ELF-1 (cell line): ENCODE results near the gene ANP32B.
"Not testable (repeated sequence)": the region's sequence is repeated elsewhere in the genome, so short reads cannot be mapped to it uniquely, and the experiment has no call there.

Source experiments
- DNase-seq: peaks from one replicate; pipeline ENCODE4 v3.0.0-alpha.2; 2016; ENCODE audit warnings: low read depth, low spot score

Gene ANP32B

GRCh38 chr9:97963232-97963631 lies 19.9 kb upstream of the ANP32B start:
- DNase-seq, result no peak

DNA sequence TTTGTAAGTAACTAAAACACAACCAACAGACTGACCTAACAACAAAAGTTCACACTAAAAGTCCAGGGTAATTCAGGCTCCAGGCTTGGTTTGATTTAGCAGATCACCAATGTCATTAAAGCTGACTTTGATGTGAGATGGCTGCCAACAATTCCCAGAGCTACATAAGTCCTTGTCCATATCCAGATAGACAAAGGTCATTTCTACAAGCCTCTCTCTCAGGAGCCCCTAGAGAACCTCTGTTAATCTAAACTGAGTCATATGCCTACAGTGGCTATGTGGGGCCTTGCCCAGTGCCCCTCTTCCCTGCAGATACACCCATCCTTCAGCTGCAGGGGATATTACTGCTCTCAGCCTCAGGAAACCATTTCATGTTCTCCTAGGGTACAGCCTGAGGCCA lies 18.2 kb upstream of the ANP32B start:
- DNase-seq, result no peak

DNA sequence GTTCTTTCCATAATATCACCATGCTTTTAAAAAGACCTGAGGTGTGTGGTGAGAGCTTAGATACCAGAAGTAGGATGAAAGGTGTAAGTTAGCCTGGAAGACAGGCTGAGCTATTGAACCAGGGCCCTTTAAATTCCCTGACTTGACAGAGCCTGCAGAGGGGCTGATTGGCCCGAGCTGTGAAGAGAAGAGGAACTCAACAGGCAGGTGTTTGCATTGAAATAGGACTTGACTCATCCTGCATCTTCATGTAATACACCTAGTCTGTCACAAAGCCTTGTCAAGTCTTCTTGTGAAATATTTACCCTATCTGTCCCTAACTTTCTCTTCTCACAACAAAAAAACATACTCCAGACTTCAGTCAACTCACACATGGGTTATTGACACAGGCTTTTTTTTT lies 16.6 kb upstream of the ANP32B start:
- no peak for DNase-seq

DNA sequence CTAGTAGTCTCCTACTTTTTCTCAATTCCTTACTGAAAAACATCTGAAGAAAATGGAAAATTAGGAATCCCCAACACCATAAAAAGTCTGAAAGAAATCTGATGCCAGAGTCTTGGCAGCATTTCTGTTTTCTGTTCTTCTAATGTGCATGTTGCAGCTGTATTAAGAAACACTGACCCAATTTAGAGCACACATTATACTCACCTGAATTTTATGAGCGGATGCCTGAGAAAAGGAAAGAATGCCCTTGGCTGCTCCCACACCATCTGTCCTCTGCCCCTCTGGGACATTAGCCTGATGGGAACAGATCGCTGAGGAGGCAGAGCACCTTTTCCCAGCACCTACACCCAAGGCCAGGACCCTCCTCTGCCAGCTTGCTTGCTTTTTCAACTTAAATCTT lies 14.1 kb upstream of the ANP32B start:
- no peak for DNase-seq

- no peak for DNase-seq
Measured at GRCh38 chr9:97970165-97970564, 13.0 kb upstream of the ANP32B start.

DNA sequence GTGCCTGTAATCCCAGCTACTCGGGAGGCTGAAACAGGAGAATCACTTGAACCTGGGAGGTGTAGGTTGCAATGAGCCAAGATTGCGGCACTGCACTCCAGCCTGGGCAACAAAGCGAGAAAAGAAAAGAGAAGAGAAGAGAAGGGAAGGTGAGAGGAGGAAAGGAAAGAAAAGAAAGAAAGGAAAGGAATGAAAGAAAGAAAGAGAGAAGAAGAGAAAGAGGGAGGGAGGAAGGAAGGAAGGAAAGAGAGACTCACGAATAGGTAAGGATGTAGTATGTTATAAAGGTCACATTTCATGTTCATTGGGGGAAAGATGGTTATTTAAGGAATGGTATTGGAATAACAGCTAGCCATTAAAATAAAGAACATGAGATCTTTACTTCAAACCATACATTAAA lies 10.4 kb upstream of the ANP32B start:
- no peak for DNase-seq

GRCh38 chr9:97975376-97975775 lies 7.8 kb upstream of the ANP32B start:
- DNase-seq, result no peak

- DNase-seq, result not testable (repeated sequence)
Measured at GRCh38 chr9:97976633-97977032, 6.5 kb upstream of the ANP32B start.

DNA sequence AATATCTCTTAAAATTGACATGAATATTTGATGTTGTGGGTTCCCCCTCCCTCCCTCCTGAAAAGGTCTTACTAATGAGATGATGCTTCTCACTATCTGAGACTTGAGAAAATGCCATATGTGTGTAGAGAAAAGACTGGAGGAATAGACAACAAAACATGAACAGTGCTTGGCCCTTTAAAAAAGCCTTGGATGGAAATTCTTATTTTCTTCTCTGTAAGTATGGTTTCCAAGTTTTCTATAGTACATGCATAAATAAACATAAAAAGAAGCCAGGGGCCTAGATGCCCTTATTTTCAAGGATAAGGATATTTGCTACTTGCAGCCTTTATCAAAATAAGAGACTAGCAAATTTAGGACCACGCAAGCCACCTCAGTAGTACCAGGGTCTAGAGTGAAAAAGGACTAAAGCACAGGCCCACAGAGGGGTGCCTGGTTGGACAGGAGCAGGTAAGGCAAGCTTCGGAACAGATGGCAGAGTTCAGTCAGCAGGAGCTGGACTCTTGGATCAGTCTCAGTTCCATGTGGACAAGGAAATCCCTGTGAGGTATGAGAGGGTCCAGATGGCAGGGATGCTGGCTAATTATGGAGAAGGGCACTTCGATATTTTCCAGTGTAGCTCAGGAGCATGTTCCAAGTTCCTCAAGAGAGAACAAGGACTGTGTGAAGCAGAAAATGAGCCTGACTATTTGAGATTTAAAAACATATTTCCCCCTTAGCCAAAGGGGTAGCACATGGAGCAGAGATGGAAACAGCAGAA lies 4.6 kb upstream of the ANP32B start:
- DNase-seq, result no peak

DNA sequence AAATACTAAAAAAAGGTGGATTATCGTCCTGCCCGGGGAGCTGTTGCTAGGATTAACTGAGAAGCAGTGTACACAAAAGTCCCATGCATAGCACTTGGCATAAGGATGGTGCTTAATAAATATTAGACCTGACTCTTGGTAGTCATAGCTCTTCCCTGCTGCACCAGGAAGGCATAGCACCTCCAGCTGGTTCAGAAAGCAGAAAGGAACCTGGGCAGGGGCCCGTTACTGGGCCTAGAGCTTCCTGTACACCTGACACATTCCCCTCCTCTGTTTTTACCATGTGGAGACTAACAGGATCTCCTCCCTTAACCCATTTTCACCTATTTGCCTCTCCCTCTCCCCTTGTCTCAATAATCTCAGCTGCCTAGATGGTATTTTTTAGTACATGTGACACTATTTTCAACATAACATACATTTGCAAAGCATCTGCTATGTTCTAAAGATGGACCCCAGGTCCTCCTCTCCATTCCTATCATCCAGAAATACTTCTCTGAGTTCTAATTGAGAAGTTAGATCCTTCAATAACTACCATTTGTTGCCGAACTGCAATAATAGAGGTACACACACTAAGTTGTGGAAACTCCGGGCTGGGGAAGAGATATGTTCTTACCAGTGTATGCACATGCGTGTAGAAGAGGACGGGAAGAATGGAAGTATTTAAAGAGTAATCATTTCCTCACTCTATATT lies 3.2 kb upstream of the ANP32B start:
- no peak for DNase-seq

GRCh38 chr9:97980479-97980803 lies 2.7 kb upstream of the ANP32B start:
- DNase-seq, result no peak

GRCh38 chr9:97980918-97981845 lies 2.0 kb upstream of the ANP32B start:
- DNase-seq, result peak; percentile 69

GRCh38 chr9:97981846-97982682 lies 1.1 kb upstream of the ANP32B start:
- no peak for DNase-seq

GRCh38 chr9:97983589-97984187 lies 547 bp downstream of the ANP32B start:
- DNase-seq, result no peak

DNA sequence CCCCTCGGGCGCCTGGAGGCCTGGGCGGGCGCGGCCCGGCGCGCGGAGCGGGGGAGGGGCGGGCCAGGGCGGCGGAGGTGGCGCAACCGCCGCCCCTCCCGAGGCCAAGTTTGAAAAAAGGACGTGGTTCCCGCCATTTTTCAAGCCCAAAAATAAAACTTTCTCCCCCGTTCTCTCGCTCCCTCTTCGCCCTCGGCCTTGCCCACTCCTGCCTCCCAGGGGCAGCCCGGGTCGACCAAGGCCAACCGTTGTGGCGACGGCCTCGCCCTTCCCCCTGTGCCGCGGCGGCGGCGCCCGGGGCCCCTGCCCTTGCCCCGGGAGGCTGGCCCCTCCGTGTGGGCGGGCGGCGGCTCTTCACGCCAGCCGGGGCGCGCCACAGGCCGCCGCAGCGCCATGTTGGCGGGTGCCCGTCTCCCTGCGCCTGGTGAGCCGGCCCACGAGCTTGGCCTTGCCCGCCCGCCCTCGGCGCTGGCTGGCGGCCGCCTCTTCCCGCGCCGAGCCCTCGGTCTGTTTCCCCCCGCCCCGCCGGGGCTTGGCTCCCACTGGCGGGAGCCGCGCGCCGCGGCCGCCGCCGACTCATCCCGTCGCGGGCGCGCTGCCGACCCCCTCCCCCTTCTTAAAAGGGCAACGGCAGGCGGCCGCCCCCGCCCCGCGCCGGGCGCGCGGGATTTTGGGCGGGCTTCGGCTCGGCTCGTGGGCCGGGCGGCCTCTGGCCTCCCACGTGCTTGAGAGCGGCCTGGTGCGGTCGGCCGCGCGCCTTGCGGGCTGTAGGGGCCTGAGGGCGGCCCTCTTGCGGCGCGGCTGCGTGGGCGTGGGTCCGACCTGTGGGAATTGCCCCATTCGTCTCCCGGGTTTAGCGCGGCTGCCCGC lies 1.3 kb downstream of the ANP32B start:
- DNase-seq, result peak; percentile 58

DNA sequence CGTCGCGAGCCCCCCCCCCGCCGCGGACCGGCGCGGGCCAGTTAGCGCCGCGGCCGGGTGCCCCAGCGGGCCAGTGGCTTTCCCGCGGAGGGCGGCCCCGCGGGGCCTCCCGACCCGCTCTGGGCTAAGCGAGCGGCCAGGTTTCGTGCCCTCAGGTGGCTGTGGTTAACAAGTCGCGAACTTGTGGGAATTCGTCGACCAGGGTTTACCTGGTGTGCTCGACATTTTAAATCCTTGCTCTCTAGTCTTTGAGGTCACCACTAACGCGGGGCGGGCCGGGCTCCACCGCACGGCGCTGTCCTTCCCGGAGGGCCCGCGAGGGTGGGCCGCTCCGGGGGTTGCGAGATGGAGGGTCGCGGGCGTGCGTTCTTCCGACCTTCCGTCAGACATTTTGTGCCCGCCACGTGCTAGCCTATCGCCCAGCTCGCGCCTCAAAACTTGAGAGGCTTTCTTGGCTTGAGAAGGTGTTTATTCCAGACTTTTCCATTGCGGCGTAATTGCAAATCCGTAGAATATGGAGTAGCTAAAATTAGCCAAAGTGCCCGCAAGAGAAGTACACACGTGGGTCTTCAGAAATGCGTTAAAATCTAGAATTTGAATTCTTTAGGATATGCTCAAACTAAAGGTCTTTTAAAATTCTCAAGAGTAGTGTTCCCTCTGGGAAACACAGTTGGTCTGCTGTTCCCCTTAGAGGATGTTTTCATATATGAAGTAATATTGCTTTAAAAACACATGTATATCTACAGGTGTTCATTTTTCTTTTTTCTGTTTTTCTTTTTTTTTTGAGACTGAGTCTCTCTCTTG lies 2.1 kb downstream of the ANP32B start:
- DNase-seq, result peak; percentile 58

- DNase-seq, result no peak
Measured at GRCh38 chr9:97987487-97987886, 4.3 kb downstream of the ANP32B start.

GRCh38 chr9:97990259-97990658 lies 7.1 kb downstream of the ANP32B start:
- peak; percentile 30 for DNase-seq

GRCh38 chr9:97991818-97992217 lies 8.7 kb downstream of the ANP32B start:
- no peak for DNase-seq
